ENCODE results near the gene TOX3.

TOX3 gene

GRCh38 chr16:52492789-52493357 lies 54.1 kb downstream of the TOX3 start:
- no peak overlapping the region for H3K9ac ChIP-seq (ENCODE audit: low read length)
- no peak overlapping the region for H3K4me3 ChIP-seq (ENCODE audit: low read length)
- no peaks in the 10 kb centered on the region for H3K27me3 ChIP-seq (ENCODE audit: control insufficient read depth, insufficient read depth, low read length)
- no peaks in the 10 kb centered on the region for H3K4me1 ChIP-seq (ENCODE audit: control insufficient read depth, insufficient read depth, low read length)
- no peaks in the 10 kb centered on the region for H3K36me3 ChIP-seq (ENCODE audit: control insufficient read depth, insufficient read depth, low read length)
- H3K27ac ChIP-seq (ENCODE audit: low read depth, low read length) = no peak overlapping the region

DNA sequence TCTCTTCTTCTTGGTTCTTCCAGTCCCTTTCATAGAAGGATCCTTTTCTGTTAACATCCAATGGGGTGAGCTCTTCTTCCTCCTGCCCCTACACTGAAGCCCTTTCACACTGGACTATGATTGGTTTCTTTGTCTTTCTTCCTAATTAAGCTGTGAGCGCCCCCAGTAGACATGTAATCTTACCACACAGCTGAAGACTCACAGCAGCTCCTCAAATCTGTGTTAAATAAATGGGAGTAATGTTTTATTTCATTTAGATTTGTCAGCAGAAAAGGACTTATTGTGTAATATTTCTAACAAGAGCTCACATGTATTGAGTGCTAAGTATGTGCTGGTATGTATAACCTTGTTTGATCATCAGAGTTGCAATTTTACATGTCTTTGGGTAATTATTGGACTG lies 55.7 kb downstream of the TOX3 start:
- Histone ChIP-seq H3K27ac (ENCODE audit: low read depth, low read length) (no peak overlapping the region), H3K4me3 (ENCODE audit: low read length) (no peak overlapping the region), H3K9ac (ENCODE audit: low read length) (no peak overlapping the region), H3K4me1 (ENCODE audit: control insufficient read depth, insufficient read depth, low read length) (no peaks in the 10 kb centered on the region), H3K27me3 (ENCODE audit: control insufficient read depth, insufficient read depth, low read length) (no peaks in the 10 kb centered on the region), H3K36me3 (ENCODE audit: control insufficient read depth, insufficient read depth, low read length) (no peaks in the 10 kb centered on the region)

DNA sequence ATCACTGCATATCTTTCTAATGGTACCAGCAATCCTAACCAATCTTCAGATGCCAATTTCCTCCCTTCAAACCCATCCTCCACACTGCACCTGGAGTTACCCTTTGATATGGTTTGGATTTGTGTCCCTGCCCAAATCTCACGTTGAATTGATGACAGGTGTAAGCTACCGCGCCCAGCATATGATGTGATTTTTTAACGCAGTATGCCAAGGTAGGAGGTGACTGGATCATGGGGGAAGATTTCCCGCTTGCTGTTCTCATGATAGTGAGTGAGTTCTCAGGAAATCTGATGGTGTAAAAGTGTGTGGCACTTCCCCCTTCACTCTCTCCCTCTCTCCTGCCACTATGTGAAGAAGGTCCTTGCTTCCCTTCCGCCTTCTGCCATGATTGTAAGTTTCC lies 57.0 kb downstream of the TOX3 start:
- Histone ChIP-seq H3K4me3 (ENCODE audit: low read length) (no peak overlapping the region), H3K9ac (ENCODE audit: low read length) (no peak overlapping the region), H3K36me3 (ENCODE audit: control insufficient read depth, insufficient read depth, low read length) (no peaks in the 10 kb centered on the region), H3K4me1 (ENCODE audit: control insufficient read depth, insufficient read depth, low read length) (no peaks in the 10 kb centered on the region), H3K27ac (ENCODE audit: low read depth, low read length) (no peak overlapping the region), H3K27me3 (ENCODE audit: control insufficient read depth, insufficient read depth, low read length) (no peaks in the 10 kb centered on the region)

DNA sequence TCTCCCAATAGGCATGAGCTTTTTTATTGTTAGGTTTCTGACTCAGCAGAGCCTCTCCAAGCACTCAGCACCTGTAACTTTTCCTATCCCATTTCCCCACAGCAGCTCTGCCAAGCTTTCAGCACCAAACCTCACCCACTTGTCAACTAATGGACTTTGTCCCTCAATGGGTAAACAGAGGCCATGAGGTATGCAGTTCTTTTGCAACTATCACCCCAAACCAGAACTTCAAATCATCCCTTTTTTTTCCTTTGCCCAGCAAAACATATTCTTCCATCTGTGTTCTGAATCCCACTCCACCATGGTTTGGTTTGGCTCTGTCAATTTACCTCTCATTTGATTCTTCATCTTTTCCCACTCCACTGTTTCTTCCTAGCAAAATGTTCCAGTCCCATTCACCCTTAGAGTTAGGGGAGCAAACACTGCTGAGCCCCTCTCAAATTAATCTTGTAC lies 58.1 kb downstream of the TOX3 start:
- no peak overlapping the region for H3K27ac ChIP-seq (ENCODE audit: low read depth, low read length)
- no peak overlapping the region for H3K4me3 ChIP-seq (ENCODE audit: low read length)
- no peak overlapping the region for H3K9ac ChIP-seq (ENCODE audit: low read length)
- H3K4me1 ChIP-seq (ENCODE audit: control insufficient read depth, insufficient read depth, low read length) = no peaks in the 10 kb centered on the region
- no peaks in the 10 kb centered on the region for H3K27me3 ChIP-seq (ENCODE audit: control insufficient read depth, insufficient read depth, low read length)
- no peaks in the 10 kb centered on the region for H3K36me3 ChIP-seq (ENCODE audit: control insufficient read depth, insufficient read depth, low read length)

GRCh38 chr16:52487849-52488457 lies 59.0 kb downstream of the TOX3 start:
- no peaks in the 10 kb centered on the region for H3K4me1 ChIP-seq (ENCODE audit: control insufficient read depth, insufficient read depth, low read length)
- no peak overlapping the region for H3K4me3 ChIP-seq (ENCODE audit: low read length)
- no peaks in the 10 kb centered on the region for H3K36me3 ChIP-seq (ENCODE audit: control insufficient read depth, insufficient read depth, low read length)
- H3K9ac ChIP-seq (ENCODE audit: low read length) = no peak overlapping the region
- no peak overlapping the region for H3K27ac ChIP-seq (ENCODE audit: low read depth, low read length)
- H3K27me3 ChIP-seq (ENCODE audit: control insufficient read depth, insufficient read depth, low read length) = no peaks in the 10 kb centered on the region

GRCh38 chr16:52480237-52480636 lies 66.7 kb downstream of the TOX3 start:
- Histone ChIP-seq H3K27me3 (ENCODE audit: control insufficient read depth, insufficient read depth, low read length) (no peaks in the 10 kb centered on the region), H3K27ac (ENCODE audit: low read depth, low read length) (no peak overlapping the region), H3K4me1 (ENCODE audit: control insufficient read depth, insufficient read depth, low read length) (no peaks in the 10 kb centered on the region), H3K4me3 (ENCODE audit: low read length) (no peak overlapping the region), H3K36me3 (ENCODE audit: control insufficient read depth, insufficient read depth, low read length) (no peaks in the 10 kb centered on the region), H3K9ac (ENCODE audit: low read length) (no peak overlapping the region)

GRCh38 chr16:52476111-52476510 lies 70.8 kb downstream of the TOX3 start:
- H3K9ac ChIP-seq (ENCODE audit: low read length) = no peak overlapping the region
- H3K27ac ChIP-seq (ENCODE audit: low read depth, low read length) = no peak overlapping the region
- H3K27me3 ChIP-seq (ENCODE audit: control insufficient read depth, insufficient read depth, low read length) = no peaks in the 10 kb centered on the region
- H3K36me3 ChIP-seq (ENCODE audit: control insufficient read depth, insufficient read depth, low read length) = no peaks in the 10 kb centered on the region
- no peaks in the 10 kb centered on the region for H3K4me1 ChIP-seq (ENCODE audit: control insufficient read depth, insufficient read depth, low read length)
- H3K4me3 ChIP-seq (ENCODE audit: low read length) = no peak overlapping the region

- H3K4me3 ChIP-seq (ENCODE audit: low read length) = no peak overlapping the region
- no peaks in the 10 kb centered on the region for H3K36me3 ChIP-seq (ENCODE audit: control insufficient read depth, insufficient read depth, low read length)
- H3K4me1 ChIP-seq (ENCODE audit: control insufficient read depth, insufficient read depth, low read length) = no peaks in the 10 kb centered on the region
- H3K27me3 ChIP-seq (ENCODE audit: control insufficient read depth, insufficient read depth, low read length) = no peaks in the 10 kb centered on the region
- H3K9ac ChIP-seq (ENCODE audit: low read length) = no peak overlapping the region
- no peak overlapping the region for H3K27ac ChIP-seq (ENCODE audit: low read depth, low read length)
Measured at GRCh38 chr16:52474679-52475078, 72.3 kb downstream of the TOX3 start.

DNA sequence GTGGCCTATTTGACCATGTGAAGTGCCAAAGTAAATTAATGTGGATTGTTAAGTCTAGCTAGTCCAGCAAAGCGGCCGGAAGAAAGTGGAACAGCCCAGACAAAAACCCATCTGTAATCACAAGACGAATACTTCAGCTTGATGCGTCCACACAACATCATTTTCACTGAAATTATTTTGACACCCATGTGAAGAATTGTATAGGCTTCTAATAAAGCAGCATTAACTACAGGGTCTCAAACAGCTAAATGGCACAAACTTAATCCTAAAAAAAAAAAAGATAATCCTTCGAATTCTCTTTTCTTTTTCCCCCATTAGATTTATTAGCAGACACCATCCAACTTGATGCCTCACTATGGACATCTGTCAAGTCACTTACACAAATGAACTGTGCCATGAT lies 73.8 kb downstream of the TOX3 start:
- H3K9ac ChIP-seq (ENCODE audit: low read length) = no peak overlapping the region
- H3K27me3 ChIP-seq (ENCODE audit: control insufficient read depth, insufficient read depth, low read length) = no peaks in the 10 kb centered on the region
- no peak overlapping the region for H3K27ac ChIP-seq (ENCODE audit: low read depth, low read length)
- no peak overlapping the region for H3K4me3 ChIP-seq (ENCODE audit: low read length)
- no peaks in the 10 kb centered on the region for H3K36me3 ChIP-seq (ENCODE audit: control insufficient read depth, insufficient read depth, low read length)
- H3K4me1 ChIP-seq (ENCODE audit: control insufficient read depth, insufficient read depth, low read length) = no peaks in the 10 kb centered on the region

DNA sequence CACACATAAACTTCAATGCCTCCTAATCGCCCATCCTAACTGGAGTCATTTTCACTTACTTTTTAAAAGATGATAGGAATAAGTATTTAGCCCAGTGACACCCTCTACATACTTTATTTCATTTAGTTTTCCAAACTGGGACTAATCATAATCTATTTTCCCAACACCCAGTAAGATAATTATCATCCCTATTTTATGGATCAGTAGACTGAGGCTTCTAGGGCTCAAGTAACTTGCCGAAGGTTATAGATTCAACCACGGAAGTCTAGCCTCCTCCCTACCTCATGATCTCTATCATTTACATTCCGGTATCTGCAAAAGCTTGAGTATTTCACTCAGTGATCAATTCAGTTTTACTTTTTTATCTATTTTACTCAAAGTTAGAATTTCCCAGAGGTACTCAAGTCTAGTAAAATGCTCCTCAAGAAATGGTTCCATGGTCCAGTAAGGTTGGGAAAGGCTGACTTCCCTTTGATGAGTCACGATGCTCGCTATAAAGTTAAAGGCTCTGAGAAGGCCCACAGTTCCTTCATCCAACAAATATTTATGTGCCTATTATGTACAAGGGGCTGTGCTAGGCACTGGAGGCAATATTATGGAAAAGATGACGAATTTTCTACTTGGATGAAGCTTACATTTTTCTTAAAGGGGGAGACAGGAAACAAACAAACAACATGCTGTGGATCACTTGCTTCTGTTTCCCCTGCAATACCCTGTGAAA lies 75.1 kb downstream of the TOX3 start:
- Histone ChIP-seq H3K27ac (ENCODE audit: low read depth, low read length) (no peak overlapping the region), H3K4me3 (ENCODE audit: low read length) (no peak overlapping the region), H3K36me3 (ENCODE audit: control insufficient read depth, insufficient read depth, low read length) (no peaks in the 10 kb centered on the region), H3K9ac (ENCODE audit: low read length) (no peak overlapping the region), H3K27me3 (ENCODE audit: control insufficient read depth, insufficient read depth, low read length) (no peaks in the 10 kb centered on the region), H3K4me1 (ENCODE audit: control insufficient read depth, insufficient read depth, low read length) (no peaks in the 10 kb centered on the region)

- Histone ChIP-seq H3K27me3 (ENCODE audit: control insufficient read depth, insufficient read depth, low read length) (no peaks in the 10 kb centered on the region), H3K4me1 (ENCODE audit: control insufficient read depth, insufficient read depth, low read length) (no peaks in the 10 kb centered on the region), H3K27ac (ENCODE audit: low read depth, low read length) (no peak overlapping the region), H3K4me3 (ENCODE audit: low read length) (no peak overlapping the region), H3K36me3 (ENCODE audit: control insufficient read depth, insufficient read depth, low read length) (no peaks in the 10 kb centered on the region), H3K9ac (ENCODE audit: low read length) (no peak overlapping the region)
Measured at GRCh38 chr16:52470585-52470984, 76.4 kb downstream of the TOX3 start.

DNA sequence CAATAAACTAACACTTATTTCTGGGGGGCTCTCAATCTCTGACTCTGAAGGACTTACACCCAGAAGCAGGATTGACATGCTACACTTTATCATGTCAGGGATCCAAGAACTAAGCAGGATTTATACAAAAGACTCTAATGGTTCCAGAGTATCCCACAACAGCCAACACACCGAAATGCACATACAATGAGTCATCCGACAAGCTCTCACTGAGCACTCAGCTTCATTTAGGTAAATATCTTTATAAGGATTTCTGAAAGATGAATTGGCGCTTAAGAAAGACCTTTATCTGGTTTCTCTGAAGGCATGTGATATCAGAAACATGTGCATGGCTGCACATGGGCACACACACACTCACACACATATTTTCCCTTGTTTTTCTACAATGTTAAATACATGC lies 77.2 kb downstream of the TOX3 start:
- Histone ChIP-seq H3K36me3 (ENCODE audit: control insufficient read depth, insufficient read depth, low read length) (no peaks in the 10 kb centered on the region), H3K9ac (ENCODE audit: low read length) (no peak overlapping the region), H3K4me1 (ENCODE audit: control insufficient read depth, insufficient read depth, low read length) (no peaks in the 10 kb centered on the region), H3K4me3 (ENCODE audit: low read length) (no peak overlapping the region), H3K27ac (ENCODE audit: low read depth, low read length) (no peak overlapping the region), H3K27me3 (ENCODE audit: control insufficient read depth, insufficient read depth, low read length) (no peaks in the 10 kb centered on the region)

GRCh38 chr16:52469091-52469490 lies 77.9 kb downstream of the TOX3 start:
- H3K4me3 ChIP-seq (ENCODE audit: low read length) = no peak overlapping the region
- no peak overlapping the region for H3K27ac ChIP-seq (ENCODE audit: low read depth, low read length)
- no peaks in the 10 kb centered on the region for H3K27me3 ChIP-seq (ENCODE audit: control insufficient read depth, insufficient read depth, low read length)
- H3K9ac ChIP-seq (ENCODE audit: low read length) = no peak overlapping the region
- no peaks in the 10 kb centered on the region for H3K4me1 ChIP-seq (ENCODE audit: control insufficient read depth, insufficient read depth, low read length)
- H3K36me3 ChIP-seq (ENCODE audit: control insufficient read depth, insufficient read depth, low read length) = no peaks in the 10 kb centered on the region

All from rectal smooth muscle tissue (tissue), 1 donor.